ENCODE measurements around the gene MYO19.
A peak's percentile ranks its signal among the peaks of the same experiment; 100 is the strongest.
"Not testable (repeated sequence)": the region's sequence is repeated elsewhere in the genome, so short reads cannot be mapped to it uniquely, and the experiment has no call there.

Gene MYO19

DNA sequence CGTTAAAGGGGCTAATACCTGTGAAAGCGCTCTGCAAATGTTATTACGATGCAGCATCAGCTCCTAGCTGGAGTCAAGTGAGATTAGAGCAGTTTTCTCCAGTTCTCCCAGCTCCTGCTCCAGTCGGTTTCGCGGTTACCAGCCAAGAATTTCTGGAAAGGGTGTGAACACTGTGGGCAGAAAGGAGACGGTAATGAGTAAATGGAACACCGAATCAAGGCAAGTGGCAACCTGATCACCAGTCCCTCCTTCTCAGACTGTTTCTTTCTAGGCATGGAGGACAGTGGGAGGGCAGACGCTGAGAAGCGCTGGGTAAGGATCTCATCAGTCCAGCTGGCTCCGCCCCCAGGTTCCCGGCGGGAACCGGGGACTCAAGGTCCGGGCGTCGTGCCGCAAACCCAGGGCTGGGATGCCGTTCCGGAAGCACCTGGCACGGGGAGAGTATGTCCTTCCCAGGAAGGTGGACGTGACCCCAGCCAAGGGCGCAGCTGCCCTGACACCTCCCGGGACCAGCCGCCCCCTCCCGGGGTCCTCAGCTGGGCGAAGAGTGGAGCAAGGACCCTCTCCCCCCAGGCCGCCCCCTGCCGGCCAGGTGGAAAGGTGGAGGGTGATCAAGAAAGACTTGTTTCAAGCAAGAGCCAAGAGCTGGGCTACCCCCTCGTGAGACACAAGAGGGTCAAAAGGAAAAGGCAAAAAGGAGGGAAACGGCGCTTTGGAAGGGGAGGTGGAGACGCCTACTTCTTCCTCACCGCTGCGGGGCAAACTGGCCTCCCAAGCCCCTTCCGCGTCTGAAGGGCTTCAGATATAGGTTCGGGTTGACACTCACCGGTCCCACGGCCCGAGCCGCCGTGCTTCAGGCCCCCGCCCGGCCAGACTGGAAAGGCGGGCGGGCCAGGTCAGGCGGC lies 481 bp downstream of the MYO19 start:
- peak; percentile 29 to 54 for DNase-seq (ENCODE audit: low read depth in 2 of 2)

DNA sequence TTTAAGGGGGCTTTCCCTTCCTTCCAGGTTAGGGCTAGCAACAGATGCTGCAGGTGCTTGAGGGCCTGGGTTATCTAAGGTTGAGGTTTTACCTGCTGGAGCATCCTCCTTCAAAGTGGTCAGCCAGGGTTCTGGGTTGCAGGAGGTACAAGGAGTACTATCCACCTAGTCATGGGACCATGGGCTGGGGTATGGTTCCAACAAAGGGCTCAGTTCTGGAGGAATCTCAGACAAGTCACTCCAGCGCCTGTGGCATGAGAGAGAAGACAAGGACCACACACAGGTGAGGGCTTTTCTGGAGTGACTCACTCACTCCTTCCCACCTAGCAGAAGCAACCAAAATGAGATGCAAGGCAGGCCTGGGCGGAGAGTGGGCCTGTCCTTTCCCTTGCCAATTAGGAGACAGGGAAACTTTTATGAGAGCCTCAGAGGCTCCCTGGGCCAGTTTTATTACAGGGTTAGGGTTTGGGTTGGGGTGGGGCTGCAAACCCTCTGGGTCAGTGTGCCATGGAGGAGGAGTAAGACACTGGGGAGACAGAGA lies 2.2 kb downstream of the MYO19 start:
- DNase-seq (ENCODE audit: low read depth in 2 of 2): no peak

DNA sequence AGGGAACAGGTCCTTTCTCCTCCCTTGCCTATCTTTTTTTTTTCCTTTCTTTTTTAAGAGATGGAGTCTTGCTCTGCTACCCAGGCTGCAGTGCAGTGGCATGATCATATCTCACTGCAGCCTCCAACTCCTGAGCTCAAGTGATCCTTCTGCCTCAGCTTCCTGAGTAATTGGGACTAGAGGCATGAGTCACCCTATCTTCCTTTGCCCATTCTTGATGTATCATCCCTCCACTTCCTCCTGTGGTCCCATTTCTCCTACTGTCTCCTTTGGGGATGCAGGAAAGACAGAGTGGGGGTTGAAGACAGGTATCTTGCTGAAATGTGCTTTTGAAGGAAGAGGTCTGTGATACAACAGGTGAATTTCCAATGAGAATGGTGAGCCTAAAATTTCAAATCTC lies 5.5 kb downstream of the MYO19 start:
- no peak for DNase-seq (ENCODE audit: low read depth in 2 of 2)

DNA sequence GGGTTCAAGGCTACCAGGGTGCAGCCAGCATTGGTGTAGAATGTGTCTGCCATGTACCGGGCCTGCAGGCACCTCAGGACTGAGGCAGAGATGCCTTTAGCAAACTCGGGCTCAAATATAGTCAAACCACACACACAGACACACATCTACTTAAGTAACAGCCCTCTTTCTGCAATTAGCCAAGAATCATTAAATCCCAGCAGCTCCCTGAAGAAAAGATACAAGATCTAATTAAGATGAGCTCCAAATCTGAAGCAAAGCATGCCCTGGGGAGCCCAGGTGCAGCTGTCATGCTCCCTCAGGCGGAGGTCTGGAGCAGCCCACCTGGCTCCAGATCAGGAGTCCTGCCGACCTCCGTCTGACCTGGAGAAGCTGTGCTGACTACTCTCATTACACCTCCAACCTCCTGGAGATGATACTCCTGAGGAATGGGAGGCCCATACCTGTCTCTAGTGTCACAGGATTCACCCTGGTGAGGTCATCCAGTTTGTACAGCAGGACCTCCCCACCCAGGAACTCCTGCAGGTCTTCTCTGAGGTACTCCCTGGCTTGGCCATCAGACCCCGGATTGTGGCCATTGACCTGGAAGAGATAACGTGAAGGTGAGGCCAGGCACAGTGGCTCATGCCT lies 6.9 kb downstream of the MYO19 start:
- DNase-seq (ENCODE audit: low read depth in 2 of 2): no peak

DNA sequence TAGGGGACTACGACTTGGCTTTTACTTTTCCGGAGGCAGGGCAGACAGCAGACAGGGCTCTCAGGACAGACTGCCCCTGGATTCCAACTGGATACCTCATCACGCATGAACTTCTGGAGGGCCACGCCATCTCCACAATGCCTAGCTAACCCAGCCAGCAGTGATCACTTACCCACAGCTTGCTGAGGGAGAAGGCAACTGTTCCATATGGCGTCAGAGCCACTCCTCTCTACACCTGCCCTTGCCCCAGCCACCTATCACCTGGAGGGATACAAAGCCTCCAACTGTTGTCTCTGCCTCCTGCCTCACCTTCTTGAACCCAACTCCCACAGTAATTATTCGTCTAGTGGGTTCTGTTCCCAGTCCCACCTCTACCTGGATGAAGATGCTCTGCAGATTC lies 8.8 kb downstream of the MYO19 start:
- no peak for DNase-seq (ENCODE audit: low read depth in 2 of 2)

DNA sequence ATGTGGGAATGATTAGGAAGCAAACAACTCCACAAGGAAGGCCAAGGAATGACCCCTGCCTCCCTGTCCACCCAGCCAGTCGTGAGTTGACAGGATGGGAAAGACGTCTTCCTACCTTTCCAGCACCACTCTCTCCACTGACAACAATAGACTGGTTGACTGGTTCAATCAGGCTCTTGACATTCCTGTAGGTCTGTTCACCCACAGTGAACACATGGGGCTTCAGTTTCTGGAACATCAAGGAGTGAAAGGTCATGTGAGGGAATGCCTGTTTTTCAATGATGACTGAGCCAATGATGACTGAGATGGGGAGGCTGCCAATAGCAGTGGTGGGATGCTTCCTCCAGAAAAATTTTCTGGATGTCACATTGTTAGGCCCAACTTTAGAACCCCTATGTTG lies 9.6 kb downstream of the MYO19 start:
- no peak for DNase-seq (ENCODE audit: low read depth in 2 of 2)

DNA sequence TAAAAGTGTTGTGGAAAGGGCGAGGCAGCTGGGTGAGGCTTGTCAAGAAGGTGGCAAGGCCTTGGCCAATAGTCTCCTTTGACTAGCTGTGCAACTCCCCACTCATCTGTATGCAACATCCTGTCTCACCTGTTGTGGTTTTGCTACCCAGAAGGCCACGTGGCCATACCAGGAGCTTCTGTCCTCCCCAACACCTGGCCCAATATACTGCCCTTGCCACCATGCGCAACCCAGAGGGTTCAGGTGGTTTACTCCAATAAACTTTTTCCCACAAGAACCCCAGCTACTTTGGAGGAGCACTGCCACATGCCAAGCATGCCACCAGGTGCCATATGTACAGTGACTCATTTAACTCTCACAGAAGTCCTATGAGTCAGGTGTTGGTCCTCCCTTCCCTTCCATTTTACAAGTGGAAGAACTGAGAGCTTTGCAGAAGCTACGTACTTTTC lies 10.2 kb downstream of the MYO19 start:
- DNase-seq (ENCODE audit: low read depth in 2 of 2): no peak

DNA sequence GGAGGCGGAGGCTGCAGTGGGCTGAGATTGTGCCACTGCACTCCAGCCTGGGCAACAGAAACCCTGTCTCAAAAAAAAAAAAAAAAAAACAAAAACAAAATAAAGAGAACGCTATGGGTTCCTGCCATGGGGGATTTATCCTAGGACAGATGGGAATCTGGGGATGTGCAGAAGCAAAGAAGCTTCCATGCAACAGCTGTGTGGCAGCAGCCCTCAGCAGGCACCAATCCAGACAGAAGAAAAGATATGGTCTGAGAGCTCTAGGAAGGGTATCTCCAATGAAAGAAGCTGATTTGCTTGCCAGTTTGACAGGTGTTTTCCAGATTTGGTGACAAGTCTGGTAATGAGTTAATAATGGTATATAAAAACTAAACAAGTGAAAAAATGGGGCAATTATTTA lies 11.6 kb downstream of the MYO19 start:
- no peak for DNase-seq (ENCODE audit: low read depth in 2 of 2)

DNA sequence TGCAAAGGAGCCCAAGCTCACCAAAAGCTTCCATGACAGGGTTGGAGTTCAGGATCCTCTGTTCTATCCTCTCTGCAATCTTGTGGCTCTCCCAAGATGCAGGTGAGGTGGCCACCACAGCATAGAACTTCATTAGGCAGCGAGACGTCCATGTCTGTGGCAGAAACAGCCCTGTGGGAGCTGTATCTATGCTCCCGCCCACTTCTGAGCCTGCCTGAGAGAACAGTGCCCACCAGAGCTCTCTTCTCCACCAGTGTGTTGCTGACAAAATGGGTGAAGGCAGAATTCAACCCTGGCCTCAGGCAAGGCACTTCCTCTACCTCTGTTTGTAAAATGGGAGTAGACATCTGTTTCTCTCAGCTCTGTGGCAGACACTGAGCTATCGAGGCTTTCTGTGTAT lies 18.8 kb downstream of the MYO19 start:
- no peak for DNase-seq (ENCODE audit: low read depth in 2 of 2)

DNA sequence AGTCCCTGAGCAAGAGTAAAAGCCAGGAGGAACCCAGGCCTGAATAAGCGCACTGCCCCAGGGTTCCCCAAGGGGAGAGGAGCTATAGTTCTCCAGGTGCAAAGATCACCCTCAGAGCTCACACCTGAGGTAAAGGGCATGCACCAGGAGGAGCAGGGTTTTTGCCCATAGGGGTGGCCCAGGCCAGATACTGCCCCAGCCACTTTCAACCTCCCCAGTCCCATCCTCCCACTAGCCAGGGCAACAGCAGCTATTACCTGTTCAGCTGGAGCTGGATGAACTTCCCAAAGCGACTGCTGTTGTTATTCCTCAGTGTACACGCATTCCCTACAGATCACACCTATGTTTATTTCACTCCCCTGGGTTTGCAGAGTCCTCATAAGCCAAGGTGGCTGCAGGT lies 19.8 kb downstream of the MYO19 start:
- no peak for DNase-seq (ENCODE audit: low read depth in 2 of 2)

DNA sequence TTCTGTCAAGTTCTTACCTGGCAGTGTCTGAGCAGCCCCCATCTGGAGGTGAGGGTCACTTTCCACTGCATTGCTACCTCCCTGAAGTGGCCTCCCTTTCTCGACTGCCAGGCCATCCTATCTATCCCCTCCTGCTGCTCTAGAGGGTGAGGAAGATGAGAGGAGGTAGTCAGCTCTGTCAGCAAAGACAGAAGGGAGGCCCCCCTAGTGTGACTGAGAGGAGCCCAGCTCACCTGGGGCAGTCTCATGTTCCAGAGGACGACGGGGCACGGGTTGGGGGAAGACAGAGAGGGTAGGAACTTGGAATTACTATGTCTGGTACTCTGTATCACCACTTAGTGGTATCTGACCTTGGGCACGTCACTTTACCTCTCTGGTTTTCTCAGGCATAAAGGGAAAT lies 22.0 kb downstream of the MYO19 start:
- DNase-seq (ENCODE audit: low read depth in 2 of 2): no peak

DNA sequence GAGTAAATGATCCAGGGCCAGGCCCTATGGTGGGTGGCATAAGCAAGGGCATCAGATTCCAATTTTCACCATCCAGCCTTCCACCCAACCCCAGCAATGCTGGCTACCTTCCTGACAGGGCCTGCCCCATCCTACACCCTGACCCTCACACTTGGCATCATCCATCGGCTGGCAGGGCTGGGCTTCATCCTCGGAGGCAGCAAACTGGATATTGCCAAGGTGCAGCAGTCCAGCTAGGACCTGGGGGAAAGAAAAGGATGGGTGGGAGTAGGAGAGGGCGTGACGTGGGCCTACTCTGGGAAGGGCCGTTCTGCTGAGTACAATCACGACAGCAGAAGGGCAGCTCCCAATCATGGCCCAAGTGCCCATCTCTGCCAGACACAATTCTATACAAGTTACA lies 23.5 kb downstream of the MYO19 start:
- no peak for DNase-seq (ENCODE audit: low read depth in 2 of 2)

DNA sequence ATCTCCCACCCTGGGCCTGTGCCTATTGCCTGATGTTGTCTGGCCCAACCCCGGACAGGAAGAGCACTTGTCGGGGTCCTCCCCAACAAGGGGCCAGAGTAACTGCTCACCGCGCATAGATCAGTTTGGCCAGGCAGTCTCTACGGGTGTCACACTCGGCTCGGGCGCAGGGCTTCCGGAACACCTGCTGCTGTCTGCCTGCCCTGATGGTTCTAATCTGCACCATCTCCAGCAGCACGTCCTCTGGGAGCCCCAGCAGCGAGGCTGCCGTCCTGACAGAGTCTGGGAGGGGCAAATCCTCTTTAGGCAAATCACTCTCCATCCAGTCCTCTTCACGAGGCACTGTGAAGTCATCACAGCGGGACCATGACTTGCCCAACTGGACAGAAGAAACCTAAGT lies 24.0 kb downstream of the MYO19 start:
- no peak for DNase-seq (ENCODE audit: low read depth in 2 of 2)

DNA sequence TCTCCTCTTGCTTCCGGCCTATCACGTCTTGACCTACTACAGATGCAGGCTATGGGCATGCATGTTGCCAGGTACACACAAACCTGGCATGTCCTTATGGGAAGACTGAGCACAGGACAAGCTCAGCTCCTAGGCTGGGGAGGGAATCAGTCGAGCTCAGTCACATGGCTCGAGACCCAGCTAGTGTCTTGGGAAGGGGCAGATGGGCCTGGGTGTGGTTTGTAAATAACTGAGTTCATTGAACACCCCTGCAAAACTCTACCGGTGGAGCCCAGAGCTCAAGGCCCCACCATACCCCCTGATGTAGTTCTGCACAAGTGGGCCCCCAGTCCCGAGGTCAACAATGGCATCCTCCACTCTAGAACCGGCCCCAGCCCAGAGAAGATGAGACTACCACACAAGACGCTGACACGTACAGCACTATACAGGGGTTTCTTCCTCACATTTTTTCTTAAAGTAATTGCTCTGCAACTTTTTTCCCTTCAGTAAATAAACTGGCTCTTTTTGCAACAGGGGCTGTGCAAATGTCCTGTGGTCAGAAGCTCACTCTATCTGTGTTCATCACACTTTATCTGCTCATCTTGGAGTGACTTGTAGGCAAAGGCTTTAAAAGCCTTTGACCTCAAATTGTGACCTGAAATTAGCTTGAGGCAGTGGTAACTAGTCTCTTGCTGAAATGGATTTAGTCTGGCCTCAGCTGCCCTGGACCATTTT lies 25.2 kb downstream of the MYO19 start:
- no peak for DNase-seq (ENCODE audit: low read depth in 2 of 2)

DNA sequence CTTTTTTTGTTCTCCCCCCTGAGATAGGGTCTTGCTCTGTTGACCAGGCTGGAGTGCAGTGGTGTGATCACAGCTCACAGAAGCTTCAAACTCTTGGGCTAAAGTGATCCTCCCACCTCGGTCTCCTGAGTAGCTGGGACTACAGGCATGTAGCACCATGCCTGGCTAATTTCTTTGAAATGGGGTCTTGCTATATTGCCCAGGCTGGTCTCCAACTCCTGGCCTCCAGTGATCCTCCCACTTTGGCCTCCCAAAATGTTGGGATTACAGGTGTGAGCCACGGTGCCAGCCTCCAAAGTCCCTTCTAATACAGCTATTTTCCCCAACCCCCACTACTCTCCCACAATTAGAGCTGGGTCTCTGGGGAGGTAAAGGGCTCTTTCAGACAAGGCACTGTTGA lies 26.2 kb downstream of the MYO19 start:
- not testable (repeated sequence) for DNase-seq (ENCODE audit: low read depth in 2 of 2)

DNA sequence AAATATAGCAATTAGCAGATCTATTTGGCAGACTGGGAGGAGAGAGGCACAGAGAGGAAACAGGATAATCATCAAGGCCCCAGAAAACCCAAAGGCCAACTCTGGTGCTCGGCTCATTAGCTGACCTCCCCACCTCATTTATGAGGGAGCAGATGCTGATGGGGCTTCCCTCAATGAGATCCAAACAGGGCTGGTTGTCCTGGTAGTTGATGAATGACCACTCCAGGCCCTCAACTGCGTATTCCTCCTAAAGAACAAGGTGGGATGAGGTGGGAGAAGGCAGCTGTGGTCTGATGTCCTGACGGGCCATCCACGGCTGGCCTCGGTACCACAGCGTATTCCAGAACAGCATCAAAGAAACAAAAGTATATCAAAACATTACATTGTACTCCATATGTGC lies 27.4 kb downstream of the MYO19 start:
- no peak for DNase-seq (ENCODE audit: low read depth in 2 of 2)

DNA sequence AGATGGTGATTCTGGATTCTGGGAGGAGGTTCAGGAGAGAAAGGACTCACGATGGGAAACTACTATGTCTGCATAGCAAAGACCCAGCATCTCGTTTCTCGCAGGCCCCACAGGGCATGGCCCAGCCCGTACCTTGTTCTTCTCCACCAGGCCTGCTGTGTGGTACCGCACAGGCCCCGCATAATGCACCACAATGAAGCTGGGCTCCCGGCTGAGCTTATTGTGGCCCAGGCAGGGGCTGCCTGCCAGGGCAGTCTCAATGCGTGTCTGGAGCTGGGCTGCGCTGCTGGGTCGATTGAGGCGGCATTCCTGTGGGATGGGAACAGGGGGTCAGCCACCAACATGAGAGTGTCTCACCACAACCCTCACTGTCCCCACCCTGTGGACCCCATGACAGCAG lies 27.8 kb downstream of the MYO19 start:
- no peak for DNase-seq (ENCODE audit: low read depth in 2 of 2)

DNA sequence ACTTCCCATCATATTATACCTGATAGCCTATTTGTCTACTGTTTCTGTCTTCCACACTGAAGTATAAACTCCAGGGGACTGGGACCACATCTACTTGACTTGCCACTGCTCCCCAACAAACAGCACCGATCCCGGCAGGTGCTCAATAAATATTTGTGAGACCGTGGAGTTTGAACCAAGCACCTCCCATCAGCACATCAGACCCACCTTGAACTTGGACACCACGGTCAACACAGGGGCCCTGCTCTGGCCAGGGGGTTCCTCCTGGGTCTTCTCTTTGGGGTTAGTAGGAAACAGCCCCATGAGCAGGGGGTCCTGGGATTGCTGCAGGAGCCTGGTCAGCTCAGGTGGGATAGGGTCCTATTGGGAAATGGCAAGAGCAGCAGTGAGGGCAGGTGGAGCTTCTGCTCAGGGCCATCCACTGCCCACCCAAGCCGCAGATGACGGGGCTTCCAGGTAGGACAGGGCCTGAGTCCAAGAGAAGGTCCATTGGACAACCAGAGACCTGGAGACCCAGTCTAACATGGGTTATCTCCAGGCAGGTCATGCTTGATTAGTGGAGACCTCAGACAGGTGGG lies 28.3 kb downstream of the MYO19 start:
- no peak for DNase-seq (ENCODE audit: low read depth in 2 of 2)

DNA sequence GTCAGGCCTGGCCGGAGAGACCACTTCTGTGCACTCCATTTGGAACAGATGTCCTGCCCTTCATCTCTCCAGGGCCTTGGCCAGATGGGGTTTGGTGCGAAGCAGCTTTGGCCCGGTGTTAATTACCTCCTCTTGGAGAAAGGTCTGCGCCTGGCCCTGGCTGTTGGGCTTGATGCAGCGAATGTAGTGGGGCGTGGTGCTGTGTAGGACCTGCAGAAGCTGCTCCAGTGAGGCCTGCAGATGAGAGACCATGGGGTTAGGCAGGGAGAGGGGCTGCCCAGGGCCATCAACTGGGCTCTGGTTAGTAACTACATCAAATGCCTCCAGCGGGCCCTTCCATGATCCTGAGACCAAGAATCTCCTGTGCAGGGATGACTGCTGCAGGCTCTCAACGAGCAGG lies 29.5 kb downstream of the MYO19 start:
- no peak for DNase-seq (ENCODE audit: low read depth in 2 of 2)

DNA sequence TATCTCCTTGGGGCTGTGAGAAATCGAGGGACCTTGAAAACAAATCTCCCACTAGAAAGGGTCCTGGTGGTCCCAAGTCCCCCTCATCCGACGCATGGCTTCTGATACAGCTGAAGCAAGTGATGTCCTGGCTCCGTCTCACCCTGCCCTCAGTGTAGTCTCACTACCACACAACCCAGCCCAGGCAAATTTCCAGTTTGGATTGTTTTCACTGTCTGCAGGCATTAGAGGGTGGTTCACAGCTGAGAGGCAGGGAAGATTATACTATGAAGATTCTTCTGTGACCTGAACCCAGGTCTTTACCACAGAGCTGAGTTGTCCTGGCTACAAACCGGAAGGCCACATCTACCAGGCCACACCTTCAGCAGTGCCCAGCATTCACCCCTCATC lies 30.5 kb downstream of the MYO19 start:
- no peak for DNase-seq (ENCODE audit: low read depth in 2 of 2)

DNA sequence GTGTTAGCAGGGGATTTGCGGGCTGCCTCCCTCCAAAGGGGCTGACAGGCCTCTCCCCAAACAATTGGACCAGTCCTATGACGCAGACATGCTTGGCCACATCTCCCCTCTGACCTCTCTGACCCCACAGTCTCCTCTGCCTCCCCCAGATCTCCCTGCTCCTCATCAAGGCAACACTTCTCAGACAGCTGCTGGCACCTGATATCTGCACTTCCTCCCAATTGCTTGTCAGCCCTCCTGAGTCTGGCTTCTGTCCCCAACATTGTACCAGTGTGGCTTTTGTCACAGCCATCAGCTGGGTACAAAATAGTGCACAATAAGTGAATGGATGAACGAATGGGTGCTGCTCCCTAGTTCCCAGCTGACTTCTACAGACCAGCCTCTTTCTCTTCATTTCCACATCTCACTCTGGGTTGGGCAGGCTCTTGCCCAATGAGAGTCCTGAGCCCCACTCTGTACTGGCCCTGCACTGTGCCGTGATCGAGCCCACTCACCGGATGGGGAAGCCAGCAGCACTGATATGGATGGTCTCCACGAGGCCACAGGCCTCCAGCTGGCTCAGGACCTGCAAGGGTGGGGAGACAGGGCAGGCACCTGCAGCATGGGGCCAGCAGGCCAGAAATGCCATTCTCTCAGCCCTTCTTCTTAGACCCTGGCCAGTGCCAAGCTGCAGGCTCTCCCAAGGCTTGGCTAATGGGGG lies 31.1 kb downstream of the MYO19 start:
- no peak for DNase-seq (ENCODE audit: low read depth in 2 of 2)

DNA sequence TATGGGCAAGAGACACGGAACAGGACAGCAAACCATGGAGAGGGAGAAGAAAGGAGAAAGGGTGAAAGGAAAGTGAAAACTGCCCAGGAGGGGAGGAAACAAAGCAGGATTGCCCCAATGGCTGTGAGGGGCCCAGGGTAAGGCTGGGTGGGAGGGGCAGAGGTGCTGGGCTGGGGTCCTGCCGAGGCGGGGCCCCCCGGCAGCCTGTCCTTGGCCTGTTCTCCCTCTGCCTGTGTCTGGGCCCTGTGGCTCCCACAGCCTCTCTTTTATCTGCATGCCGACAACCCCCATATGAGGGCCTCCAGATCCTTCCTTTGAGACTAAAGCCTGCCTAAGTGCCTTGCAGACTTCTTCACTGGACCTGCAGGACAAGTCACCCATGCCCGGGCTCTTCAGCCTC lies 32.7 kb downstream of the MYO19 start:
- no peak for DNase-seq (ENCODE audit: low read depth in 2 of 2)

Measured in activated CD4-positive, alpha-beta T cell treated with anti-CD3 and anti-CD28 coated beads for 24 hours (primary cell).